Activated CD4-positive, alpha-beta T cell treated with anti-CD3 and anti-CD28 coated beads for 4 hours (primary cell): Measurements from ENCODE around the gene DYNLRB2.

Experiments
- DNase-seq, 2 donors: peaks; one replicate each; pipeline ENCODE4 v3.0.0-alpha.2; 2020

Gene DYNLRB2

DNA sequence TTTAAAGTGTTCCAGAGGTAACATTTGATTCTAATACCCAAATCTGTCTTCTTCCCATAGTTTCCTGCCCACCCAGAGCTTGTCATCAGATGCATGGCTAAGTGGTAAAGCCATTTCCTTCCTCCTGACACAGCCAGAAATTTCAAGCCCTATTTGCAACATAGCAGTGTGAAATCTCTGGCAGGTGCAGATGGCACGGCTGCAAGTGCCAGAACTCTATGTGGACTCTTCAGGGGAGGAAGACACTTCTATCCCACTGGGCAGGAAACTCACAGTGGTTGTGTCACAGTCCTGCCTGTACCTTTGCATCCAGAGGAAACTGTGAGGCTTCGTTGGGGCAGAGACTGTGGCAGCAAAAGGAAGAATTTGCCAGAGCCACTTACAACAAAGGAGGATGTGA, 13.2 kb downstream of the DYNLRB2 start:
- DNase-seq = no peak

DNA sequence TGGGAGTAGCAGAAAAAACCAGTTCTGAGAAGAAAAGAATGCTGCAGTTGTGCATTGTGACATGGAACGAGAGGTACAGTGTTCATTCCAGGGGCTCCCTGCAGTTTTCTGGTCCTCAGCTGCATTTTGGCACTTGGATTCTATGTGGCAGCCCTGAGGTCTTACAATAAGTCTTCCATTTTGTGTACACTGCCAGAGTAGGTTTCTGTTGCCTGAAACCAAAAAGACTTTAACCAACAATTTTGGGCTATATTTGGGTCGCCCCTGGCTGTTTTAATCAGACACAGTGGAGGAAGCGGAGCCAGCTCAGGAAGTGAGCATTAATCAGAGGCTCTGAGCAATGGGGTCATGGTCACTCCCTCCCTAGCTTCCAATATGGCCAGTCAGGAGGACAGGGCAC, 15.7 kb downstream of the DYNLRB2 start:
- DNase-seq = no peak

GRCh38 chr16:80557037-80557436, 16.2 kb downstream of the DYNLRB2 start:
- no peak for DNase-seq

- no peak for DNase-seq
Observed at GRCh38 chr16:80559369-80559768, 18.6 kb downstream of the DYNLRB2 start.

DNA sequence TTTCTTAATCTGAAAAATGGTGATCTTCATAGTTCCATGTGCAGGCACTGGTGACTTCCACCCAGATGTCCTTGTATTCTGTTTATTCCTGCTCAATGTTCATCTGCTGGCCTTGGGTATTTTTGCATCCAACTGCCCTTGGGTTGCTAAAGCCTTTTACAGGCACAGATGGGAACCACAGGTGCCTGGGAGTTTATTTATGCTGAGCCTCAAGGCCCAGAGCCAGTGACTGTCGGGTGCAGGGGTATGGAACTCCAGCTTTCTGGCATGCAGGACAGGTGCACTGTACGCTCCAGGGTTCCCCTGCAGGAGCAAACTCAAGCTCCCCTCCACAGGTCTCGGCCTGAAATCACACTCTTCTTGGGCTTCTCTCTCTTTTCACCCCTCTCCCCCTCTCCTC, 22.3 kb downstream of the DYNLRB2 start:
- DNase-seq = no peak

DNA sequence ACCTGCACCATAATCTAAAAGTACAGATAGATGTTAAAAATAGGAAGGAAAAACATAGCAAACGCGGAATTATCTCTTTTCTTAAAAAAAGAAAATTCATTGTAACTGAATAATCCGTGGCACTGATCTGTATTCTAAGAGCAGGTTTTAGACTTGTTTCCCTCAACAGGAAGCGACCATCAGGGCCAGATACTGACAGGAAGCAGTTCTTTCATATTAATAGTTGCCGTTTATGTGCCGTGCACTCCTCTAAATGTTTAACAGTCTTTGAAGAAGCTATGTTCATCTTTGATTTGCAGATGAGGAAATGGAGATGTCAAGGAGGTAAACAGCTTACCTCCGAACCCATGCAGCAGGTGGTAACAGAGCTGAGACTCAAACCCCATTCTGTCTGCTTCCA, 23.6 kb downstream of the DYNLRB2 start:
- no peak for DNase-seq

DNA sequence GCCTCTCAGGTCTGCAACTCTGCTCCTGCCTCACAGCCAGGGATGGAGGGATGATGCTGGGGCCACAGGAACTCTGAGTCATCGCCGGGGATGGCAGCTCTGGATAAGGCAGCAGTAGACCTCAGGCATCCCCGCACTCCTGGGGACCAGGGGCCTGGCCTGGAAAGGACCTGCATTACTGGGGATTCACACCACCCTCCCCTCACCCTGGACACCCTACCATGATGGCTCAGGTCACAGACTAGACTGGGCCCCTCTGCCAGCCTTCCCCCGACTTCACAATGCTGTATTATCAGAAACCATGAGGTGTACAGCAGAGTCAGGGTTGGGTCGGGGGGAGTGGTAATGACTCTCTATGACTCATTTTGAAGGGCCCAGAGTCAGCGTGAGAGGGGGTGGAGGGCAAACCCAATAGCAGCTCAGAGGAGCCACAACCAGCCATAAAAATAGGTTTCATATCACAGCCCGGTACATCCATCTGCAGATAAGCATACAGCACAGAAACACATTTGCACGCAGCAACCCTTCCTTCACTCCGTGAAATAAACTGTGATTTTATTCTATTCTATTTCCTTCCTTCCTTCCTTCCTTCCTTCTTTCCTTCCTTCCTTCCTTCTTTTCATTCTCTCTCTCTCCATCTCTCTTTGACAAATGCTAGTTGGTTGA, 28.8 kb downstream of the DYNLRB2 start:
- peak; percentile 64 to 76 for DNase-seq

DNA sequence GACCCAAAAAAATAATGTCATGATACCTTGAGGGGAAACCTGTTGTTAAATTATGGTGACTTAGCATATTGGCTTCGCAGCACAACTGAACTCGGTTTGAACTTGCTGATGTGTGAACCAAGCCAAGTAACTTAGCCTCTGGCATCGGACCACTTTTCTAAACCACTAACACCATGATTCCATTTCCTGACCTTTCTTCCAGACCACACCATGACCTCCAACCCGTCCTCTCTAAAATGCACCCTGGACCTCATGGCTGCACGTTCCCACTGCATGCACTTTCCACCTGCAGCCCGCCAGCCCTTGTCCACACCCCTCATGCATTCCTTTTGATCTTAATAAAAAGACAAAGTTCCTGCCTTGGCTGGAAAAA, 29.3 kb downstream of the DYNLRB2 start:
- DNase-seq = no peak

DNA sequence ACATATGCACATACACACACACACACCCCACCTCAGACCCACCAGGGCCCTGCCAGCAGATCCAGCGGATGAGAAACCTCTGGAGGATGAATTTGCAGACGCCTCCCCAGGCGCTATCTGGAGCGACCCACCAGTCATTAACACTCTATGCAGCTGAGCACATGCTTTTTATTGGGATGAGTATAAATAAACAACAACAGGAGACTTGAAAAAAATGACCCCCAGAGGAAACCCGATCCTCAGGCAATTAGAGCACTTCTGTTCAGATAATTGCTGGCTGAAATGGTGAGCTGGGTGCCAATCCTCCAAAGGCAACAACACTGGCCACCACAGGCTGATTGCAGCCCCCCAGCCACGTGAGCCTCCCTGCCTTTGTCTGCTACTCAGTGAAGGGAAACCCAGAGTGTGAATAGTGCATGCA, 32.9 kb downstream of the DYNLRB2 start:
- DNase-seq = no peak

DNA sequence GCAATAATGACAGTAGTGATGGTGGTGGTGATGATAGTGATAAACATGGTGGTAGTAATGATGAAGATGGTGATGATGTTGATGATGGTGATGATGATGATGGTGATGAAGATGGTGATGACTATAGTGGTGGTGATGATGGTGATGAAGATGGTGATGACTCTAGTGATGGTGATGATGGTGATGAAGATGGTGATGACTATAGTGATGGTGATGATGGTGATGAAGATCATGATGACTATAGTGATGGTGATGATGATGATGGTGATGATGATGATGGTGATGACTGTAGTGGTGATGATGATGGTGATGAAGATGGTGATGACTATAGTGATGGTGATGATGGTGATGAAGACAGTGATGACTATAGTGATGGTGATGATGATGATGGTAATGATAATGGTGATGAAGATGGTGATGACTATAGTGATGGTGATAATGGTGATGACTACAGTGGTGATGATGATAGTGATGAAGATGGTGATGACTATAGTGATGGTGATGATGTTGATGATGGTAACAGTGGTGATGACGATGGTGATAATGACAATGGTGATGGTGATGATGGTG, 35.6 kb downstream of the DYNLRB2 start:
- DNase-seq = no peak

GRCh38 chr16:80577485-80578280, 36.9 kb downstream of the DYNLRB2 start:
- no peak for DNase-seq

- peak; percentile 52 to 61 for DNase-seq
Observed at GRCh38 chr16:80580109-80580832, 39.5 kb downstream of the DYNLRB2 start.

DNA sequence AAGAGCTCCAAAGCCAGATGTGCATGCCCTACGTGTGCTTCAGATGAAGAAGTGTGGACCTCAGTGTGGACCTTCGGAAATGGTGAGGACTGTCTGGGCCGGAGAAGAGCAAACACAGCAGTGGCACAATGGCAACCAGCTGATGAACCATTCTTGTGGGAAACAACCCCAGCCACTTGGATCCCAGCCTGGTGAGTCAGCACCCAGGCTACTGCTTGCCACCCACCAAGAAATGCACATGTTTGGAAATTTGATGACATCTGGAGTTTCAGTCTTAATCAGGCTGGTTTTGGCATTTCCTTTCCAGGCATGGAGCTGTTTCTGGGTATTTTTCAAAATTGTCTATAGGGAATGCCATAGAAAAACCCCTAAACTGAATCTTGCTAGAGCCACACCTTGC, 42.7 kb downstream of the DYNLRB2 start:
- DNase-seq = peak; percentile 5 to 15

- no peak for DNase-seq
Observed at GRCh38 chr16:80585764-80586163, 45.0 kb downstream of the DYNLRB2 start.

- no peak for DNase-seq
Observed at GRCh38 chr16:80586476-80586875, 45.7 kb downstream of the DYNLRB2 start.

- DNase-seq = no peak
Observed at GRCh38 chr16:80587071-80587470, 46.3 kb downstream of the DYNLRB2 start.

- peak in 1 of 2 donors; percentile 7 for DNase-seq
Observed at GRCh38 chr16:80591071-80591915, 50.5 kb downstream of the DYNLRB2 start.

GRCh38 chr16:80592273-80592672, 51.5 kb downstream of the DYNLRB2 start:
- no peak for DNase-seq

DNA sequence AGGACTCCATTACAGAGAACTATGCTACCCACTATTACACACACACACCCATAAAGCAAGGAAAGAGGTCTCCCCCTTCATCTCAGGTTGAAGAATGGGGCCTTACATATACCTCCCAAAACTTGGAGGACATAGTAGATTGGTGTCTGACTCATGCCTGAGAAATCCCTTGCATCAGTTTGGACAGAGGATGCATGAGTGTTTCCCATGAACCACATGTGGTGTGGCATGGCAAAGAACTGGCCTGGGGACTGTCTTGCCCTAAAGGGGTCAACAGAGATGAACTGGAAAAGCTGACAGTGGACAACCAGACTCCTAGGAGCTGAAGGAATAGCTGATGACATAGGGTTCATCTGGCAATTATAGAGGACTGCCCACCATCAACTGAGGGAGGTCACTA, 54.0 kb downstream of the DYNLRB2 start:
- DNase-seq = no peak

DNA sequence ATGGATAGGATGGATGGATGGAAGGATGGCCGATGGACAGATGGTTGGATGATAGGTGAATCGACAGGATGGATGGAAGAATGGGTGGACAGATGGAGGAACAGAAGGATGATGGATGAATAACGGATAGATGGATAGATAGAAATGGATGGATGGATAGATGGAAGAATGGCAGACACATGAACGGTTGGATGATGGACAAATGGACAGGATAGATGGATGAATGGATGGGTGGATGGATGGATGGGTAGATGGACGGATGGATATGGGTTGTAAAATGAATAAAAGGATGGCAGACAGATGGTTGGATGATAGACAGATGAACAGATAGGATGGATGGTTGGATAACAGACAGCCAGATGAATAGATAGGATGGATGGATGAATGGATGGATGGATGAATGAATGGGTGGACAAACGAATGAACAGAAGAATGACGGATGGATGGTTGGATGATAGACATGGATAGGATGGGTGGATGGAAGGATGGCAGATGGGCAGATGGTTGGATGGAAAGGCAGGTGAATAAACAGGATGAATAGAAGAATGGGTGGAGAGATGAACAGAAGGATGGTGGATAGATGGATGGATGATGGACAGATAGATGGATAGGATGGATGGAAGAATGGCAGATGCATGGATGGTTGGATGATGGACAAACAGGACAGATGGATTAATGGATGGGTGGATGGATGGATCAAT, 55.9 kb downstream of the DYNLRB2 start:
- DNase-seq = no peak

GRCh38 chr16:80599466-80599865, 58.7 kb downstream of the DYNLRB2 start:
- DNase-seq = no peak
